Measurements from ENCODE around the gene CLASP2.

Gene CLASP2

DNA sequence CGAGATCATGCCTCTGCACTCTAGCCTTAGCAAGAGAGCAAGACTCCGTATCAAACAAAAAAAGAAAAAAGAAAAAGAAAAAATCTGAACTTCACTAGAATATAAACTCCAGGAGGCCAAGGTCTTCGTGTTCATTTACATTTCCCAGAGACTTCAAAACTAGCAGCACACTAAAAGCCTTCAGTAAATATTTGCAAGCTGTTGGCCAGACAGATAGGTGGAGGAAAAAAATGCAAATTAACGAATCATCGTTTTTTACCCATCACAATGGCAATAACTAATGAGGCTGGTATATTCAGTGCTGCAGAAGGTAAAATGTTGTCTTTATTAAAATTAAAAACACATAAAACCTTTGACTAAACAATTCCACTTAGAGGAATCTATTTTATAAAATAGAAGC is 80.6 kb downstream of the CLASP2 start:
- H3K27ac ChIP-seq = no peak overlapping the region
- TF ChIP-seq ZFX (IDR thresholded peaks at IDR 0.05) = no peak
- TF ChIP-seq, protein P1, sequence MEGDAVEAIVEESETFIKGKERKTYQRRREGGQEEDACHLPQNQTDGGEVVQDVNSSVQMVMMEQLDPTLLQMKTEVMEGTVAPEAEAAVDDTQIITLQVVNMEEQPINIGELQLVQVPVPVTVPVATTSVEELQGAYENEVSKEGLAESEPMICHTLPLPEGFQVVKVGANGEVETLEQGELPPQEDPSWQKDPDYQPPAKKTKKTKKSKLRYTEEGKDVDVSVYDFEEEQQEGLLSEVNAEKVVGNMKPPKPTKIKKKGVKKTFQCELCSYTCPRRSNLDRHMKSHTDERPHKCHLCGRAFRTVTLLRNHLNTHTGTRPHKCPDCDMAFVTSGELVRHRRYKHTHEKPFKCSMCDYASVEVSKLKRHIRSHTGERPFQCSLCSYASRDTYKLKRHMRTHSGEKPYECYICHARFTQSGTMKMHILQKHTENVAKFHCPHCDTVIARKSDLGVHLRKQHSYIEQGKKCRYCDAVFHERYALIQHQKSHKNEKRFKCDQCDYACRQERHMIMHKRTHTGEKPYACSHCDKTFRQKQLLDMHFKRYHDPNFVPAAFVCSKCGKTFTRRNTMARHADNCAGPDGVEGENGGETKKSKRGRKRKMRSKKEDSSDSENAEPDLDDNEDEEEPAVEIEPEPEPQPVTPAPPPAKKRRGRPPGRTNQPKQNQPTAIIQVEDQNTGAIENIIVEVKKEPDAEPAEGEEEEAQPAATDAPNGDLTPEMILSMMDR (conservative IDR thresholded peaks at IDR 0.05) = no peak

DNA sequence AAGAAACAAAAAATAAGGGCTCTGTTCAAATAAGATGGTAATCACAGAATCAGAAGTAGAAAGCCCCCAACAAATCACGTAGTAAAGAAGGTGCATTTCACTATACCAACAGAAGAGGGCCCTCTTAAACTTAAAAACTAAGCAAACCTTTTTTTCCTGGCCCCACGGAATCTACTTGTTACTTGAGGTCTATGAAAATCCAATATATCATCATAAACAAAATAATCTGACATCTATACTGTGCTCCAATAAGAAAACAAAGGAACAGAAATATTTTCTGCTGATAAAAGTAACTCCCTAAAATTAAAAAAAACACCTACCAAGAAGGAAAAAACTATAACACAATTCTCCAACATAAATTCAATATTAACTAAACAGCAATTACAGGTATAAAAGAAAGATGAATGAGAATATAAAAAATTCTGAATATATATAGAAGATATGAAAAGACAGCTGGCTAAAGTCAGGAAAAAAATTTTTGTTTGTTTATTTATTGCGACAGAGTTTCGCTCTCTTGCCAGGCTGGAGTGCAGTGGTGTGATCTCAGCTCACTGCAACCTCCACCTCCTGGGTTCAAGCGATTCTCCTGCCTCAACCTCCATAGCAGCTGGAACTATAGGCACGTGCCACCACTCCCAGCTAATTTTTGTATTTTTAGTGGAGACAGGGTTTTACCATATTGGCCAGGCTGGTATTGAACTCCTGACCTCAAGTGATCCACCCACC is 81.8 kb downstream of the CLASP2 start:
- TF ChIP-seq ZFX (IDR thresholded peaks at IDR 0.05) = no peak
- TF ChIP-seq, protein P1 (conservative IDR thresholded peaks at IDR 0.05) = peak; percentile 67

GRCh38 chr3:33634262-33634661 is 83.8 kb downstream of the CLASP2 start:
- no peak for TF ChIP-seq ZFX (IDR thresholded peaks at IDR 0.05)
- TF ChIP-seq, protein P1 (conservative IDR thresholded peaks at IDR 0.05) = no peak
- H3K27ac ChIP-seq = no peak overlapping the region

More for the DNA sequence above, 81.8 kb downstream of the CLASP2 start:
- H3K27ac ChIP-seq = no peak overlapping the region

- TF ChIP-seq ZFX (IDR thresholded peaks at IDR 0.05) = no peak
- TF ChIP-seq, protein P1 (conservative IDR thresholded peaks at IDR 0.05) = no peak
- no peak overlapping the region for H3K27ac ChIP-seq
Measured at GRCh38 chr3:33629219-33629618, 88.8 kb downstream of the CLASP2 start.

GRCh38 chr3:33624756-33625155 is 93.3 kb downstream of the CLASP2 start:
- no peak for TF ChIP-seq ZFX (IDR thresholded peaks at IDR 0.05)
- TF ChIP-seq, protein P1 (conservative IDR thresholded peaks at IDR 0.05) = no peak
- H3K27ac ChIP-seq = no peak overlapping the region

GRCh38 chr3:33613041-33613440 is 105.0 kb downstream of the CLASP2 start:
- H3K27ac ChIP-seq = no peak overlapping the region
- TF ChIP-seq, protein P1 (conservative IDR thresholded peaks at IDR 0.05) = no peak
- no peak for TF ChIP-seq ZFX (IDR thresholded peaks at IDR 0.05)

GRCh38 chr3:33612607-33613006 is 105.4 kb downstream of the CLASP2 start:
- TF ChIP-seq, protein P1 (conservative IDR thresholded peaks at IDR 0.05) = no peak
- TF ChIP-seq ZFX (IDR thresholded peaks at IDR 0.05) = no peak
- H3K27ac ChIP-seq = no peak overlapping the region

Measured in C4-2B (cell line).